WI38 (cell line): ENCODE results near the gene SYNPR.

Source experiments
- H3K4me3 ChIP-seq: 2 replicates; pipeline ENCODE4 v1.5.1; 2011; ENCODE audit warnings: low read depth, mild to moderate bottlenecking, control low read depth, low read length
- CTCF ChIP-seq: IDR thresholded peaks from 2 replicates; pipeline ENCODE4 v1.5.1; 2012; ENCODE audit warnings: low read depth, mild to moderate bottlenecking, control low read depth, low read length

The SYNPR gene

DNA sequence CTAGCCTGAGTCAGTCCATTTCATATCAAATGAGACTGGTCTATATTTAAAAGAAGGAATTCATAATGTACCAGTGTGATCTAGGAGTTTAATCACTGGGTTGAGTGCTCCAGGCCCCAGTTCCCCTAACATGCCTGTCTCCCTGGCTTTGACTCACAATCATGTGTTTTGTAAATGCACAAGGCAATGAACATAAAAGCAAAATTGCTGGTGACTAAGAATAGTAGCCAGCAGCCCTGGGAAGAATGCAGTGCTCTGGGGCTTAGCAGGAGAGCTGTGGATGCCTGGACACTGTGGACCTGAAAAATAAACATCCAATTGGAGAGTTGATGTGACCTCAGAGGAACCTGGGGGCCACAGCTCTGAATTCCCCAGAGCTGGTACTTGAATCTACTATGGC is 50.3 kb downstream of the SYNPR start:
- no peak for TF ChIP-seq CTCF
- no peak overlapping the region for H3K4me3 ChIP-seq

- no peak for TF ChIP-seq CTCF
- no peak overlapping the region for H3K4me3 ChIP-seq
These were observed 53.4 kb downstream of the SYNPR start for GRCh38 chr3:63331520-63331919.

GRCh38 chr3:63333815-63334214 is 55.7 kb downstream of the SYNPR start:
- H3K4me3 ChIP-seq: no peak overlapping the region
- no peak for TF ChIP-seq CTCF

GRCh38 chr3:63338351-63338750 is 60.2 kb downstream of the SYNPR start:
- no peak for TF ChIP-seq CTCF
- no peak overlapping the region for H3K4me3 ChIP-seq

DNA sequence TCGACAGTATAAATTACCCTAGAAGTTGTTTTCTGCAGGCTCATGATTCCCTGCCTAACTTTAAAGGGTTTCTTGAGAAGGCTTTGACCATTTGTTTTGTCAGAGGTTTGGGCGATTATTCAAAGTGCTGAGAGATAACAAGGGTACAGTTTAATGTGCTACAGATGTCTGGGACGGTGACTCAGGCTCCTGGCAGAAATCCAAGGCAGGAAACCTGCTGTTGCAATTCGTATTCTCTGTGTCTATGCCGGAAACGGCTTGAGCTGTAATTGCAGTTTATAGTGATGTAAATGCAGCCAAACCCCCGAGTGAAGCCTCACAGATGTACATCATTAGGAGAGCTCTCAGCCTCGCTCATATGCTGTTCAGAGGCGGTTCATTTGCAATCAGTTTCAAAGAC is 65.6 kb downstream of the SYNPR start:
- TF ChIP-seq CTCF: no peak
- H3K4me3 ChIP-seq: no peak overlapping the region

DNA sequence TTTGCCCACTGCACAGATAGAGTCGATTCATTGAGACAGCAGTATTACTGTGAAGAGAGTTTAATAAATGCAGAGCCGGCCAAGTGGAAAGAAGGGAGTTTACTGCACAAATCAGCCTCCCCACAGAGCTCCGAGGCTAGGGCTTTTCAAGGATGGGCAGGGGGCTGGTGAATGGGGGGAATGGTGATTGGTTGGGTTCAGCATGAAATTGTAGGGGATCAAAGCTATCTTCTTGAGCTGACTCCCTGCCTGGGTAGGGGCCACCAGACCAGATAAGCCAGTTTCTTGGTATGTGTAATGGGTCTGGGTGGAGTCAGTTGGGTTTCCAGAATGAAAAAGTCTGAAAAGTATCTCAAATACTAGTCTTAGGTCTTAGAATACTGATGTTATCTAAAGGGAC is 66.6 kb downstream of the SYNPR start:
- no peak for TF ChIP-seq CTCF
- H3K4me3 ChIP-seq: no peak overlapping the region

DNA sequence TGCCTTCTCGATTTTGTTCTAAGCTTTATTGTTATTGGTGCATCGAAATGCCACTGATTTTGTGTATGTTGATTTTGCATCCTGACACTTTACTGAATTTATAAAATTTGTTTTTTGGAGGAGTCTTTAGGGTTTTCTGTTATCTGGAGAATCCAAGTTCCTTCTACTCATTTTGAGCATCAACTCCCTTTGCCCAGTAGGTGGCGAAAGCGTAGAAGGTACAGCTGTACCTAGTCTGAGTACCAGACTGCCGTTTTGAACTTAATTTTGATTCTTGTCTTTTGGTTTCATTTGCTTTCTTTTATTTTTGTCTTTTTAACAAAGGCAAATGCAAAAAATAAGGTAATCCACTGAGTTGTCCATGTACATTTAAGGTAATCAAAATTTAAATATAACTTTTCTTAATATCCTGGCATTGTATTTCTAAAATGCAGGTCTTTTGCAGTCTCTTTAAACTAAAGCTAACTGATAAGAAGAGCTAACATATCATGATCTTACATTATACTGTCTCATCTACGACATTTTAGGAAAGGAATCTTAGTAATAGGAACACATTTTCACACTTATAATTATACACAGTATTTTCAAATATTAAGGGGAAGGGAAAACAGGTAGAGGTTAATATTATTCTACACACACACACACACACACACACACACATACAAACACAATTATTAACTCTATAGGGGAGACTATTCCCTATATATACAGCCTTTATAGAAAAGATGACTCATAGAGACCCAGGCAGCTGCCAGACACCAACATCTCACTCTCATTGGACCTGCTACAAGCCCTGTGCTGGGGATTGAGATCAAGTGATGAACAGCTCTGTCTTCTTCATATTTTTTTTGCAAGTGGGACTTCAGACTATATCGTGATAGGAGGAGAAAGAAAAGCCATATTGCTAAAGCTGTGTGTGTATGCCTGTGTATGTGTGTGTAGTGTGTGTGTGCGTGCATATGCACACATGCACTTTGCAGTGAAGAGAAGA is 71.8 kb downstream of the SYNPR start:
- no peak overlapping the region for H3K4me3 ChIP-seq

More for the DNA sequence above, 71.8 kb downstream of the SYNPR start:
- TF ChIP-seq CTCF: peak; percentile 69
